A673 (cell line): Measurements from ENCODE around the gene CDCA4.

Experiments
- CTCF ChIP-seq: fragments of 300-800, 200-600 bp; sonication (generic); conservative IDR thresholded peaks from 2 replicates; pipeline ENCODE4 v1.5.1; 2017; ENCODE audit warnings: low read depth, mild to moderate bottlenecking, antibody characterized with exemption, low read length, moderate library complexity, mixed read lengths
- EZH2 ChIP-seq: fragments of 200-600 bp; sonication (generic); IDR thresholded peaks from 2 replicates; pipeline ENCODE4 v1.6.1; 2017; ENCODE audit warnings: borderline replicate concordance, low read depth, mild to moderate bottlenecking, mixed read lengths, antibody characterized with exemption, low read length; ENCODE audit not compliant: poor library complexity, severe bottlenecking

- TF ChIP-seq CTCF (no peak), EZH2 (no peak)
Observed at GRCh38 chr14:104980611-104981531, 40.0 kb downstream of the CDCA4 start.
